Astrocyte of the spinal cord (primary cell): ENCODE measurements around the gene RNF183.

ENCODE experiments used
- DNase-seq: peaks from one replicate; pipeline ENCODE4 v3.0.0; 2011; ENCODE audit warnings: low read depth, low spot score
- H3K4me3 ChIP-seq: 2 replicates; pipeline ENCODE4 v1.5.1; 2011; ENCODE audit warnings: low read depth, mild to moderate bottlenecking, low read length, moderate library complexity
- CTCF ChIP-seq: IDR thresholded peaks from 2 replicates; pipeline ENCODE4 v1.5.1; 2012; ENCODE audit warnings: low read depth, mild to moderate bottlenecking, low read length, inconsistent platforms
- in situ Hi-C: cut with HindIII; loops from 2 replicates; pipeline ENCODE4 v1.10.0; 2017; ENCODE audit warnings: low sequenced_read_pairs

Gene RNF183, protein sequence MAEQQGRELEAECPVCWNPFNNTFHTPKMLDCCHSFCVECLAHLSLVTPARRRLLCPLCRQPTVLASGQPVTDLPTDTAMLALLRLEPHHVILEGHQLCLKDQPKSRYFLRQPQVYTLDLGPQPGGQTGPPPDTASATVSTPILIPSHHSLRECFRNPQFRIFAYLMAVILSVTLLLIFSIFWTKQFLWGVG

DNA sequence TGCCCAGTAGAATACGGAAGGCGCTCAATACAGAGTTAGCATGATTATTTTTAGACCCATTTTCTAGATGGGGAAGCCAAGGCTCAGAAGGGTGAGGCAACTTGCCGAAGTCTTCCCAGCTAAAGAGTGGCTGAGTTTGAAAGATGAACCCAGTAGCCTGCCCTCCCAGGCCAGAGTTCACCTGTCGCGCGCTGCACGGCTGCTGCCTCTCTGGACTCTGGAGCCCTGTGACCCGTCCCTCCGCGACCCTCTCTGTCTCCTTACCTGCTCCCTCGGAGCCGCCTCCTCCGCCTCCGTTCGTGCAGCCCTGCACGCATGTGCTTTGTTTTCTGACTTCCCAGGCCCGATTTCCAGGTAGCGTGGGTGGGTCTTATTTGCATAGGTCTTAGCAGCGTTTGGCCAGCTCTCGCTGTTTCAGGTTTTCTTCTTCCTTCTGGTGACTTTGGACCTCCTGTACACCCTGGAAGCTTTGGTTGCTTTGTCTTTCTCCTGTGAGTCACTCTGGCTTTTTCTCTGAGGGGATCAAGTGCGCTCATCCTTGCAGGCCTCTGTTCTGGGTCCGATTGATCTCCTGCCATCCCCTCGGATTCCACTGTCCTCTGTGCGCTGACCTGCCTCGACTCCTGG is at the start of gene RNF183:
Gene RNF183, minus strand, starts transcription at position 585 of the 627 bp plus-strand sequence. CDS start 5,192 bp downstream, outside the sequence.
- no peak for TF ChIP-seq CTCF
- no peak for DNase-seq
- no peak within 1 kb of the TSS for H3K4me3 ChIP-seq
- in situ Hi-C loops = no loop called here

GRCh38 chr9:113352411-113352810 is 49.2 kb upstream of the RNF183 start:
- in situ Hi-C loops = no loop called here
- no peak overlapping the region for H3K4me3 ChIP-seq
- no peak for TF ChIP-seq CTCF
- no peak for DNase-seq

DNA sequence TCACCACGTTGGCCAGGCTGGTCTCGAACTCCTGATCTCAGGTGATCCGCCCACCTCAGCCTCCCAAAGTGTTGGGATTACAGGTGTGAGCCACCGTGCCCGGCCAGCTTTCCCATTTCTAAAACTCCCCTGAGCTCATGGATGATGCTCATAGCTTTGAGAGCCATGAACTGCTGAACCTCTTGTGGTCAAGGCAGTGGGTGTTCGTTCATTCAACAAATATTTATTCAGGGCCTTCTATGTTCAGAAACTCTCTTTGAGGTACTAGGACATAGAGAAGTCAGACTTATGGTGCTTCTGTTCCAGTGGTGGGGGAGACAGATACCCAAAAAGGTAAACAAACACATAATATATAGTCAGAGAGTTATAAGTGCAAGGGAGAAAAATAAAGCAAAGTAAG is 48.8 kb upstream of the RNF183 start:
- no peak overlapping the region for H3K4me3 ChIP-seq
- no peak for DNase-seq
- in situ Hi-C loops = no loop called here
- TF ChIP-seq CTCF = no peak

DNA sequence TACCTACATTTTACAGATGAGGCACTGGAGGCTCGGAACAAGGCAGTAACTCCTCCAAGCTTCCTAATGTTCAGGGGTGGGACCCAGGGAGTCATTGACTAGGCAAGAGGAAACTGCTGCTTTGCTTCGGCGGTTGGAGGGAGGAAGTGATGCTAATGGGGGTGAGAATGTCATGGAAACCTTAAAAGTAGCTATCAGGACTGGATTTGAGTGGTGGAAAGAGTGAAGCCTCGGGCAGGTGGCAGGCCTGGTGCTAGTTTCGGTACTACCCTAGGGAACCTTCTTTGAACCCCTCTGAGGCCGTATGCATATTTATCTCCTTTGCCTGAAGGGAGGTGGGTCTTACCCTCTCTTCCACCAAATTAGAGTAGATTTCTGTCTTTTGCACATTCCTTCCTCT is 47.8 kb upstream of the RNF183 start:
- DNase-seq = no peak
- H3K4me3 ChIP-seq = no peak overlapping the region
- in situ Hi-C loops = no loop called here
- no peak for TF ChIP-seq CTCF

- DNase-seq = no peak
- in situ Hi-C loops = no loop called here
- H3K4me3 ChIP-seq = no peak overlapping the region
- no peak for TF ChIP-seq CTCF
Measured at GRCh38 chr9:113350107-113350661, 47.0 kb upstream of the RNF183 start.

DNA sequence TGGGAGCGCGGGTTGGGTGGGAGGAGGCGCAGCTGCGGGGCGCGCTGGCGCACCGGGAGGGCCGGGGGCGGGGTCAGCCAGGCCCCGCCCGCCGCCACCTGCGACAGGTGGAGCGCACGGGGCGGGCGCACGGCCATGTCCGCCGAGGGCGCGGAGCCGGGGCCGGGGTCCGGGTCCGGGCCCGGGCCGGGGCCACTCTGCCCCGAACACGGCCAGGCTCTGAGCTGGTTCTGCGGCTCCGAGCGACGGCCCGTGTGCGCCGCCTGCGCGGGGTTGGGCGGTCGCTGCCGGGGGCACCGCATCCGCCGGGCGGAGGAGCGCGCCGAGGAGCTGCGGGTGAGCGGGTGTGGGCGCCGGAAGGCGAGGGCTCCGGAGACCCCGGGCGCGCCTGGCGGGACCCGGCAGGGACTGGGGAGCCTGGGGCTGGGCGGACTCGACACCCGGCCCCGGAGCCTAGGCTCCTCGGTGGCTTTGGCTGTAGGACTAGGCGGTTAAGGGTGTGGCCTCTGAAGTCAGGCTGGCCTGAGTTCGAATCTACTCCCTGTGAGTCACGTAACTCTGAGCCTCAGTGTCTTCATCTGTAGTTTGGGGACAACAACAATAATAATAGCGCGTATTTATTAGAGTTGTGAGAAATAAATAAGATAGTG is 46.4 kb upstream of the RNF183 start, which contains the start of gene BSPRY:
Gene BSPRY, plus strand, starts transcription at position 97 of the 650 bp plus-strand sequence. Its CDS starts 39 bp downstream, at position 136.
- DNase-seq = no peak
- no peak within 1 kb of the TSS for H3K4me3 ChIP-seq
- TF ChIP-seq CTCF = no peak
- in situ Hi-C loops = no loop called here
